Astrocyte (in vitro differentiated cells and primary cell): Measurements from ENCODE around the gene PCDHGA1. TPM values are rescaled to one million over a fixed set of nuclear protein-coding genes. Genes with fewer than 3 reads are reported as not detected.

Experiments used
- DNase-seq: peaks from one replicate; pipeline ENCODE4 v3.0.0-alpha.2; 2010; ENCODE audit warnings: low read depth
- FAIRE-seq: peaks from 2 replicates; lab custom pipeline; 2011; peaks lifted over from hg19 to GRCh38; lab: Jason Lieb, UNC
- H2AFZ ChIP-seq: 2 replicates; pipeline ENCODE4 v1.6.0; 2012; ENCODE audit warnings: low read depth, low read length, inconsistent platforms
- H3K27ac ChIP-seq: 2 replicates; pipeline ENCODE4 v1.5.1; 2011; ENCODE audit warnings: low read depth, low read length, inconsistent platforms
- H3K27me3 ChIP-seq: 2 replicates; pipeline ENCODE4 v1.6.0; 2011; ENCODE audit warnings: low read length, inconsistent platforms; ENCODE audit not compliant: insufficient read depth
- H3K36me3 ChIP-seq: 2 replicates; pipeline ENCODE4 v1.5.1; 2011; ENCODE audit warnings: low read length, inconsistent platforms; ENCODE audit not compliant: insufficient read depth
- H3K4me1 ChIP-seq: 2 replicates; pipeline ENCODE4 v1.5.1; 2011; ENCODE audit warnings: low read length, inconsistent platforms; ENCODE audit not compliant: insufficient read depth
- H3K4me2 ChIP-seq: 2 replicates; pipeline ENCODE4 v1.6.0; 2012; ENCODE audit warnings: low read length, inconsistent platforms
- H3K4me3 ChIP-seq: 2 replicates; pipeline ENCODE4 v1.5.1; 2011; ENCODE audit warnings: low read depth, mild to moderate bottlenecking, low read length, inconsistent platforms; ENCODE audit not compliant: insufficient read depth
- H3K79me2 ChIP-seq: 2 replicates; pipeline ENCODE4 v1.6.0; 2012; ENCODE audit warnings: mild to moderate bottlenecking, low read length, inconsistent platforms; ENCODE audit not compliant: insufficient read depth
- H3K9ac ChIP-seq: 2 replicates; pipeline ENCODE4 v1.6.0; 2012; ENCODE audit warnings: mild to moderate bottlenecking, low read length, inconsistent platforms
- H3K9me3 ChIP-seq: 2 replicates; pipeline ENCODE4 v1.5.1; 2012; ENCODE audit warnings: low read depth, mild to moderate bottlenecking, low read length, inconsistent platforms; ENCODE audit not compliant: insufficient read depth
- H4K20me1 ChIP-seq: 2 replicates; pipeline ENCODE4 v1.6.0; 2012; ENCODE audit warnings: low read length, inconsistent platforms; ENCODE audit not compliant: insufficient read depth
- H3K27ac Mint-ChIP-seq: one replicate; pipeline ENCODE4 v1.8.0; 2021; ENCODE audit warnings: mild to moderate bottlenecking, mixed read lengths; ENCODE audit not compliant: unreplicated experiment
- H3K27me3 Mint-ChIP-seq: one replicate; pipeline ENCODE4 v1.8.0; 2021; ENCODE audit warnings: low read depth, mixed read lengths; ENCODE audit not compliant: unreplicated experiment
- H3K36me3 Mint-ChIP-seq: one replicate; pipeline ENCODE4 v1.8.0; 2021; ENCODE audit warnings: low read depth, mixed read lengths; ENCODE audit not compliant: unreplicated experiment
- H3K4me1 Mint-ChIP-seq: one replicate; pipeline ENCODE4 v1.8.0; 2021; ENCODE audit warnings: low read depth, mixed read lengths; ENCODE audit not compliant: unreplicated experiment
- H3K4me3 Mint-ChIP-seq: one replicate; pipeline ENCODE4 v1.8.0; 2021; ENCODE audit warnings: mild to moderate bottlenecking, moderate library complexity, mixed read lengths; ENCODE audit not compliant: unreplicated experiment
- H3K9me3 Mint-ChIP-seq: one replicate; pipeline ENCODE4 v1.8.0; 2021; ENCODE audit warnings: mild to moderate bottlenecking, mixed read lengths; ENCODE audit not compliant: unreplicated experiment
- EZH2 ChIP-seq: IDR thresholded peaks from 2 replicates; pipeline ENCODE4 v1.6.1; 2012; ENCODE audit warnings: mild to moderate bottlenecking, low read length, inconsistent platforms; ENCODE audit not compliant: insufficient read depth
- total RNA-seq: library from RNA; stranded (reverse); gene quantifications from 2 replicates; pipeline ENCODE4 v1.2.1, GENCODE V29; 2021
- TF ChIP-seq, protein P1 (sequence below): IDR thresholded peaks from 2 replicates; pipeline ENCODE4 v1.5.1; 2011; ENCODE audit warnings: low read depth, mild to moderate bottlenecking, inconsistent platforms, low read length, moderate library complexity; ENCODE audit not compliant: insufficient read depth

PCDHGA1 gene
- total RNA-seq, 1 donor from 2014 or later = 0.27 TPM

GRCh38 chr5:141434006-141434405, 103.7 kb downstream of the PCDHGA1 start:
- TF ChIP-seq, protein P1, sequence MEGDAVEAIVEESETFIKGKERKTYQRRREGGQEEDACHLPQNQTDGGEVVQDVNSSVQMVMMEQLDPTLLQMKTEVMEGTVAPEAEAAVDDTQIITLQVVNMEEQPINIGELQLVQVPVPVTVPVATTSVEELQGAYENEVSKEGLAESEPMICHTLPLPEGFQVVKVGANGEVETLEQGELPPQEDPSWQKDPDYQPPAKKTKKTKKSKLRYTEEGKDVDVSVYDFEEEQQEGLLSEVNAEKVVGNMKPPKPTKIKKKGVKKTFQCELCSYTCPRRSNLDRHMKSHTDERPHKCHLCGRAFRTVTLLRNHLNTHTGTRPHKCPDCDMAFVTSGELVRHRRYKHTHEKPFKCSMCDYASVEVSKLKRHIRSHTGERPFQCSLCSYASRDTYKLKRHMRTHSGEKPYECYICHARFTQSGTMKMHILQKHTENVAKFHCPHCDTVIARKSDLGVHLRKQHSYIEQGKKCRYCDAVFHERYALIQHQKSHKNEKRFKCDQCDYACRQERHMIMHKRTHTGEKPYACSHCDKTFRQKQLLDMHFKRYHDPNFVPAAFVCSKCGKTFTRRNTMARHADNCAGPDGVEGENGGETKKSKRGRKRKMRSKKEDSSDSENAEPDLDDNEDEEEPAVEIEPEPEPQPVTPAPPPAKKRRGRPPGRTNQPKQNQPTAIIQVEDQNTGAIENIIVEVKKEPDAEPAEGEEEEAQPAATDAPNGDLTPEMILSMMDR = no peak
- TF ChIP-seq EZH2 = no peak
- DNase-seq (no peak), FAIRE-seq (no peak)
- peaks cover 20% of the 10 kb centered on the region for H3K9me3 Mint-ChIP-seq
- H2AFZ ChIP-seq = no peak overlapping the region
- H3K4me1 Mint-ChIP-seq = no peaks in the 10 kb centered on the region
- peaks cover 20% of the 10 kb centered on the region for H3K9me3 ChIP-seq
- no peaks in the 10 kb centered on the region for H3K27me3 ChIP-seq
- no peak overlapping the region for H3K9ac ChIP-seq
- H3K36me3 ChIP-seq = no peaks in the 10 kb centered on the region
- H3K27me3 Mint-ChIP-seq = no peaks in the 10 kb centered on the region
- no peak overlapping the region for H3K4me2 ChIP-seq
- peaks cover 33% of the 10 kb centered on the region for H3K36me3 Mint-ChIP-seq
- H3K27ac ChIP-seq = no peak overlapping the region
- H3K4me1 ChIP-seq = no peaks in the 10 kb centered on the region
- H3K4me3 ChIP-seq = no peak overlapping the region
- H3K27ac Mint-ChIP-seq = no peak overlapping the region
- H4K20me1 ChIP-seq = no peaks in the 10 kb centered on the region
- H3K79me2 ChIP-seq = peaks cover 12% of the 10 kb centered on the region
- H3K4me3 Mint-ChIP-seq = no peak overlapping the region

DNA sequence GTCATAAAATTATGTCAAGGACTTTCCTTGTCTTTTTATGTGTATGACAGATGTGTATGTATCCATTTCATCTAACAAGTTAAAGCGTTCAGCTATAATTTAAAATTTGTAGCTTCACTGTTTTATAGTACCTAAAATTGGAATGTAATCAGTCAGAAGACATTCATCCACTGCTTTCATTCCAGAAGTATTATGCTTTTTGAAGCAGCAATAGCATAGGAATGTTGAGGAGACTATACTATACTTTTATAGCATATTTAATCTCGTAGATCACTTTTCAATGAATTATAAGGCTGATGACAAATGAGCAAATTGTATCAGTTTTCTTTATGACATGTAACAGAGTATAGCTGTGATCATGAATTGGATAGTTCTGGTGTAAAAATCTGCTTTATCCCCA, 106.9 kb downstream of the PCDHGA1 start:
- Histone ChIP-seq H3K9me3 (peaks cover 9% of the 10 kb centered on the region), H3K4me3 (no peak overlapping the region), H3K4me2 (peak overlapping the region; percentile 0), H2AFZ (no peak overlapping the region), H3K79me2 (peaks cover 12% of the 10 kb centered on the region), H3K27me3 (no peaks in the 10 kb centered on the region), H3K9ac (no peak overlapping the region), H3K27ac (no peak overlapping the region), H3K4me1 (no peaks in the 10 kb centered on the region), H4K20me1 (peaks cover 1% of the 10 kb centered on the region), H3K36me3 (no peaks in the 10 kb centered on the region)
- H3K27me3 Mint-ChIP-seq = no peaks in the 10 kb centered on the region
- peaks cover 32% of the 10 kb centered on the region for H3K36me3 Mint-ChIP-seq
- peaks cover under 1% of the 10 kb centered on the region for H3K9me3 Mint-ChIP-seq
- DNase-seq (no peak), FAIRE-seq (peak; percentile 47)
- H3K27ac Mint-ChIP-seq = no peak overlapping the region
- H3K4me3 Mint-ChIP-seq = no peak overlapping the region
- no peak for TF ChIP-seq EZH2
- TF ChIP-seq, protein P1 = no peak
- peaks cover 5% of the 10 kb centered on the region for H3K4me1 Mint-ChIP-seq

GRCh38 chr5:141439411-141440141, 109.3 kb downstream of the PCDHGA1 start:
- H3K9me3 Mint-ChIP-seq = no peaks in the 10 kb centered on the region
- Histone ChIP-seq H3K9me3 (peaks cover 8% of the 10 kb centered on the region), H3K36me3 (no peaks in the 10 kb centered on the region), H4K20me1 (peaks cover 4% of the 10 kb centered on the region), H3K79me2 (peaks cover 13% of the 10 kb centered on the region), H2AFZ (no peak overlapping the region), H3K27ac (no peak overlapping the region), H3K4me3 (no peak overlapping the region), H3K27me3 (no peaks in the 10 kb centered on the region), H3K9ac (no peak overlapping the region), H3K4me2 (no peak overlapping the region), H3K4me1 (no peaks in the 10 kb centered on the region)
- H3K36me3 Mint-ChIP-seq = peaks cover 21% of the 10 kb centered on the region
- no peak overlapping the region for H3K27ac Mint-ChIP-seq
- no peaks in the 10 kb centered on the region for H3K27me3 Mint-ChIP-seq
- TF ChIP-seq EZH2 = no peak
- TF ChIP-seq, protein P1 = peak; percentile 11
- no peak for FAIRE-seq
- peak; percentile 38 for DNase-seq
- peaks cover 5% of the 10 kb centered on the region for H3K4me1 Mint-ChIP-seq
- no peak overlapping the region for H3K4me3 Mint-ChIP-seq
